ENCODE results near the gene ROCK2.
"Not testable (repeated sequence)": the region's sequence is repeated elsewhere in the genome, so short reads cannot be mapped to it uniquely, and the experiment has no call there.

DNA sequence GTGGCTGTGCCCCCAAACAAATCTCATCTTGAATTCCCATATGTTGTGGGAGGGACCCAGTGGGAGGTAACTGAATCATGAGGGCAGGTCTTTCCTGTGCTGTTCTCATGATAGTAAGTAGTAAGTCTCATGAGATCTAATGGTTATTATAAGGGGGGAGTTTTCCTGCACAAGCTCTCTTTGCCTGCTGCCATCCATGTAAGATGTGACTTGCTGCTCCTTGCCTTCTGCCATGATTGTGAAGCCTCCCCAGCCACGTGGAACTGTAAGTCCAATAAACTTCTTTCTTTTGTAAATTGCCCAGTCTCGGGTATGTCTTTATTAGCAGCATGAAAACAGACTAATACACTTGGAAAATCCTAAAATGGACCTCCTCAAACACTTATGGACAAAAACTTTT, 82.0 kb downstream of the ROCK2 start:
- not testable (repeated sequence) for TF ChIP-seq POLR2AphosphoS5 (IDR thresholded peaks at IDR 0.05)
- TF ChIP-seq, protein P1, sequence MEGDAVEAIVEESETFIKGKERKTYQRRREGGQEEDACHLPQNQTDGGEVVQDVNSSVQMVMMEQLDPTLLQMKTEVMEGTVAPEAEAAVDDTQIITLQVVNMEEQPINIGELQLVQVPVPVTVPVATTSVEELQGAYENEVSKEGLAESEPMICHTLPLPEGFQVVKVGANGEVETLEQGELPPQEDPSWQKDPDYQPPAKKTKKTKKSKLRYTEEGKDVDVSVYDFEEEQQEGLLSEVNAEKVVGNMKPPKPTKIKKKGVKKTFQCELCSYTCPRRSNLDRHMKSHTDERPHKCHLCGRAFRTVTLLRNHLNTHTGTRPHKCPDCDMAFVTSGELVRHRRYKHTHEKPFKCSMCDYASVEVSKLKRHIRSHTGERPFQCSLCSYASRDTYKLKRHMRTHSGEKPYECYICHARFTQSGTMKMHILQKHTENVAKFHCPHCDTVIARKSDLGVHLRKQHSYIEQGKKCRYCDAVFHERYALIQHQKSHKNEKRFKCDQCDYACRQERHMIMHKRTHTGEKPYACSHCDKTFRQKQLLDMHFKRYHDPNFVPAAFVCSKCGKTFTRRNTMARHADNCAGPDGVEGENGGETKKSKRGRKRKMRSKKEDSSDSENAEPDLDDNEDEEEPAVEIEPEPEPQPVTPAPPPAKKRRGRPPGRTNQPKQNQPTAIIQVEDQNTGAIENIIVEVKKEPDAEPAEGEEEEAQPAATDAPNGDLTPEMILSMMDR (IDR thresholded peaks at IDR 0.05 in 8 of 11, conservative IDR thresholded peaks at IDR 0.05 in 3 of 11): not testable (repeated sequence)
